Vagina (tissue), 2 donors: ENCODE data around the gene CERKL.

Experiments used
- CTCF ChIP-seq, 3 experiments: fragments of 450-650 bp in 2 of 3; fragments of 200-600 bp in 1 of 3; sonication (generic) in 1 of 3; IDR thresholded peaks; one replicate each; pipeline ENCODE4 v1.5.1; 2017 to 2019; ENCODE audit warnings: antibody characterized with exemption in 3 of 3, mild to moderate bottlenecking in 2 of 3, moderate library complexity in 2 of 3
- POLR2A ChIP-seq, 2 donors: fragments of 450-650 bp; IDR thresholded peaks; one replicate each; pipeline ENCODE4 v1.6.1; 2017; ENCODE audit warnings: antibody characterized with exemption in 2 of 2, mild to moderate bottlenecking in 2 of 2, moderate library complexity in 2 of 2

- no peak for TF ChIP-seq CTCF (IDR thresholded peaks at IDR 0.05)
- TF ChIP-seq POLR2A (IDR thresholded peaks at IDR 0.05) = no peak
Observed at GRCh38 chr2:181558371-181558770, 98.5 kb downstream of the CERKL start.
